Activated T-cell treated with anti-CD3 and anti-CD28 coated beads, Interleukin-2, amount 50 U/mL, for 1 hour (primary cell): ENCODE measurements around the gene TIMM23.
"Not testable (repeated sequence)": the region's sequence is repeated elsewhere in the genome, so short reads cannot be mapped to it uniquely, and the experiment has no call there.

Experiments
- DNase-seq: peaks from one replicate; pipeline ENCODE4 v3.0.0-alpha.2; 2020

The TIMM23 gene

DNA sequence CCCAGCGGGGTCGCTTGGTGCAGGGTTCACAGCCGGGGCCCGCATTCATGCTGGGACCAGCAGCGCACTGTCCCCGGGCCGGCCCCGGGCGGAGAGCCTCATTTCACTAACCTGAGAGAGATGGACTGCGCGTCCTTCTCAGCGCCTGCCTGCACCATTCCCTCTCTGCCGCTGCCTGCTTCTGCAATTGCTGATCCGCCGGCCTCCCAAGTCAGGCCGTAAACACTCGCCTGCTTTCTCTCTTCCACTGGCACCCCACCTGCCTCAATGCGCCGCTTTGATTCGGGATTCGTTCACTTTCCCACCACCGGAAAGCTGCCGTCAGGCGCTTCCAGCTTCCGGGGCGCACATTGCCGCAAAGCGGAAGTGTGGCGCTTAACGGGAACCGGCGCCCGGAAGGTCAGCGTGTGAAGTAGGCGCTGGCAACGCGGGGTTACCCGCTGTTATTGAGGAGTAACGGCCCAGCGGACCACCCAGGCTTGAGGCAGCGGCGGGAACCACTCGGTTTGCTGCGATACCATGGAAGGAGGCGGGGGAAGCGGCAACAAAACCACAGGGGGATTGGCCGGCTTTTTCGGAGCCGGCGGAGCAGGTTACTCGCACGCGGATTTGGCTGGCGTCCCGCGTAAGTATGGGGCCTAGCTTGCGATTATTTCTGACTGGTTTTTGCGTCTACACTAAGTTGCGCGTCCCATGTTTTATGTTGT is at the start of gene TIMM23:
TSS of gene TIMM23 (plus strand) at position 384 of the 707 bp plus-strand sequence. CDS start at position 520, 136 bp downstream.
- peak; percentile 91 for DNase-seq

DNA sequence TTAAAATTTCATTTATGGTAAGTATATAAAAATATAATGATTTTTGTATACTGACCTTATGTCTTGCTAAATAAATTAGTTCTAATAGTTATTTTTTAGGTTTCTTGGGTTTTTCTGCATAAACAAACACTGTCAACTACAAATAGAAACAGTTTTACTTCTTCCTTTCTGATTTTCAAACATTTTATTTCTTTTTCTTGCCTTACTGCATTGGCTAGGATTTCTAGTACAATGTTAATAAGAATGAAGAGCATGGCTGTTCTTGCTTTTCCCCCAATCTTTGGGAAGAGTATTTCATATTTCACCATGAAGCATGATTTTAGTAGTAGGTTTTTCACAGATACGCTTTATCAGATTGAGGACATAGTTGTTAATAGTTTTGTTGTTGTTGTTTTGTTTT is 45.5 kb upstream of the TIMM23 start:
- DNase-seq: not testable (repeated sequence)

DNA sequence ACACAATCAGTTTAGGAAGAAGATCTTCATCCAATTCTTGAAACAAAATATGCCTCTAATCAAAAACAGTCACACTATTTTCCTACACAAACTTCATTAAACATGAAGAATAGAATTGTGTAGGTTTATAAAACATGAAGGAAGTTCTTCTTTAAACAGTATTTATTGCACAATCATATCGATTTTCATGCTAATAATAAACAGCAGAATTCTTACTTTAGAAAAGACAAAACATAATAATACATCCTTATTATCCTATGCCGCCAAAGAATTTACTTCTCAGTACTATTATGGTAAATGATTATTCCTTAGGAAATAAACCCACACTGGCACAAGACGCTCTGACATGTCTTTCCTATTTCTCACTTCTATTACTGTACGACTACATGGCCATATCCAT is 41.0 kb upstream of the TIMM23 start:
- DNase-seq: not testable (repeated sequence)

GRCh38 chr10:45934788-45935187 is 37.5 kb upstream of the TIMM23 start:
- not testable (repeated sequence) for DNase-seq

DNA sequence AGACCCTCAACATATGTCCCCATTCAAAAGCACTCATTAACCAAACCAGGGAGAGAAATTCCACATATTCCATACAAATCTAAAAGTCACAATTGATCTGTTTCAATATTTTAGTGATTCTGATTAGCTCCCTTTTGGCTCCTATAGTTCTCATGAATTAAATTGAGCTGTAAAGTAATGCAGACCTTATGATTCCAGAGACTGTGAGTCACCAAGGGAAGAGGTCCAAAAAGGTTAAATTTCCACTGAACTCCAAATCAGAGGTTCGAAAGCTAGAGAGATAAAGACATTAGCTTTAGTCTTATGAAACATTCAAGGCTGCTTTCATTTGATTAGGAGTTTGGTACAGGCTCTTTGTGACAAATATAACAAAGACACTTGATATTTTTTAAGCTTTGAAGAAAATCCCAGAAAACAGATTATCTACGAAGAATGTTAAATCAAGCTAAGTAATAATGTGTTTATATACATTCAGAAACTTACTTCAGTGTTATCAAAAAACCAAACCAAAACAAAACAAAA is 33.1 kb upstream of the TIMM23 start:
- not testable (repeated sequence) for DNase-seq

DNA sequence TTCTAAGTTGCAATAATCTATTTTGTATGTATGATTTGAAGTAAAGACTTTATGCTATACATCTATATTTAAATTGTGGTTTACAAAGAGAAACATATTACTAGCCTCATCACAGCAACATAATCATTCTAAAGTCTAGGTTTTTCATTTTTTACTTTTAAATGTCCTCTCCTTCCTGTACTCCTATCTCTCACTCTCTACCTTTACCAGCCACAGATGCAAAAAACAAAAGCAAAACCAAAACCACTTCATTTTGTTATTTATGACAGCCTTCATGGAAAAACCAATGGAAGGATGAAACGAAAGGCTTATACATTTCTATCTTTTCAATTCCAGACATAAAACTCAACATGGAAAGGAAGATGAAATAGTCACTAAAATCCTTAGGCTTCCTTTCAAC is 31.1 kb upstream of the TIMM23 start:
- DNase-seq: not testable (repeated sequence)

DNA sequence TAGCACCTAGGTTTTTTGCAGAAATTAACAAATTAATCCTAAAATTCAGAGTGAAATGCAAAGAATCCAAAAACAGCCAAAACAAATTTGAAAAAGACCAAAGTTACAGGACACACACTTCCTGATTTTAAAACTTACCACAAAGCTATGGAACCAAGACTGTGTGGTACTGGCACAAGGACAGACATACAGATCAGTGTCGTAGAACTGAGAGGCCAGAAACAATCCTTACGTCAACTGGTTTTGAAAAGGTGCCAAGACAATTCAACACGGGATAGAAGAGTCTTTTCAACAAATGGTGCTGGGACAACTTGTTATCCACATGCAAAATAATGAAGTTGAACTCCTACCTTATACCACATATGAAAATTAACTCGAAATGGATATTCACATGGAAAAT is 26.8 kb upstream of the TIMM23 start:
- DNase-seq: not testable (repeated sequence)

DNA sequence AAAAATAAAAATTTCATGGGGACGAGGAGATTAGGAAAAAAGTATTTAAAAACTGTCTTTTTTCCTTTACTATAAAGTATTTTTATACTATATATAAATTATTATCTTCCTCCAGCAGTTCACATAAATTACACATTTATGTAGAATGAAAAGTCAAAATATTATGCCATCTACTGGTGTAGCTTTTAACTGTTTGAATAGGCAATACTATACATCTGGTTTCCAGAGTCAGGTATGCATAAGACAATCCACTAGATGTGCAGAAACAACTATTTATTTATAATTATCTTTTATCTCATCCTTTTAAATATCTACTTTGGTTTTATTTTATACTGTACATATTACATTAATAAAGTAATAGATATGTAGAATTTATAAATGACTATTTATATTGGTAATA is 24.9 kb upstream of the TIMM23 start:
- DNase-seq: not testable (repeated sequence)

DNA sequence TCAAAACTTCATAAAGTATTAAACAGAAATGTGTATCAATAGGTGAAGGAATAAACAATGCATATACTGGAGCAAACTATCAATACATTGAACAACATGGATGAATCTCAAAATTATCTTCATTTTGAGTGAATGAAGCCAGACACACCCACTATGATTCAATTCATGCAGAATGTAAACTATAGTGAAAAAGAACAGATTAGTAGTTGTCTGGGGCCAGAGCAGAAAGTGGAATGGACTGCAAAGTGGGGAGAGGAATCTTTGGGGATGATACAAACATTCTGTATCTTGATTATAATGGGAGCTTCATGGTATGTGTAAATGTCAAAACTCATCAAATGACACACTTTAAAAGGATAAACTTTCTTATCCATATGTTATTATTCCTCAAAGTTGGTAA is 23.5 kb upstream of the TIMM23 start:
- DNase-seq: not testable (repeated sequence)

- not testable (repeated sequence) for DNase-seq
Observed at GRCh38 chr10:45954367-45954766, 17.9 kb upstream of the TIMM23 start.

GRCh38 chr10:45956634-45957033 is 15.7 kb upstream of the TIMM23 start:
- DNase-seq: not testable (repeated sequence)

DNA sequence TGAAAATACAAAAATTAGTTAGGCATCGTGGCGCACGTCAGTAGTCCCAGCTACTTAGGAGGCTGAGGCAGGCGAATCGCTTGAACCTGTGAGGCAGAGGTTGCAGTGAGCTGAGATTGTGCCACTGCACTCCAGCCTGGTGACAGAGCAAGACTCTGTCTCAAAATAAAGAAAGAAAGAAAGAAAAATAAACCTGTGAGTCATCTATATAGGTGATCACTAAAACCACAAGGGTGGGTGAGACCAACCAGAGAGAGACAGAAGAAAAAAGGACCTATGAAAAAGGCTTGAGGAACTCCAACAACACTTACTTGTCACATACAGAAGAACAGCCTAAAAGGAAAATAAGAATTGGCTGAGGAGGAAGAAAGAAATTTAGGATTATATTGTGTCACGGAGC is 14.4 kb upstream of the TIMM23 start:
- not testable (repeated sequence) for DNase-seq

GRCh38 chr10:45962686-45963452 is 9.4 kb upstream of the TIMM23 start:
- not testable (repeated sequence) for DNase-seq

GRCh38 chr10:45971019-45971418 is 1.3 kb upstream of the TIMM23 start:
- DNase-seq: not testable (repeated sequence)

GRCh38 chr10:45971742-45972105 is 565 bp upstream of the TIMM23 start:
- DNase-seq: not testable (repeated sequence)

DNA sequence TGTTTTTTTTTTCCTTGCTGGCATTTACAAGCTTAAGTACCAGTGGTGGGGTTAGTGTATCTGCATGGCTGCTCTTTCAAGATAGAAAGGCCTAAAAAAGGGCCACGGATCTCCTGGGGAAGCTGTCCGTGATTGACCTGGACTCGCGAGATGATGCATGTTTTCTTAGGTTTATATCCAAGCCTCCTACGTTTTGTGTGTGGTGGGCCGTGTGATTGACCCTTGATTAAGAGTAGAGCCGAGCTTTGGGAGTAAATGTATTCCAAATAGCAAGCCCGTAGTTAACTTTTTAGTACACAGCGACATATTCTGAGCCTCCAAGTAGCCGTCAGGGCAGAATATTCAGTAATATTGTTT is 502 bp downstream of the TIMM23 start:
- DNase-seq: not testable (repeated sequence)

DNA sequence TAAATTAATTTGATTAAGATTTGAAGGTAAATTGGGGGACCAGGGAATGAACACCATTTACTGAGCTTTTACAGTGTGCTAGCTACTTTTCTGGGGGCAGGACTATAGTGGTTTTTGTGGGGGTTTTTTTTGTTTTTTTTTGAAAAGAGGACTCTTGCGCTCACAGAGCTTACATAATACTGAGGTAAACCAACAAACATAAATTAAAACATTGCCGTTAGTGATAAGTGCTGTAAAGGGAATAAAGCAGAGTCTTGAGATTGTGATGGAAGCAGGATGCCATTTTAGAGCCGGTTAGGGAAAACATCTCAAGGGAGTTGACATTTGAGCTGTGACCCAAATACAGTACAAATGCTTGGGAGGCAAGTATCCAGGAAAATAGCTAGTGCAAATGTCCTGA is 1.8 kb downstream of the TIMM23 start:
- DNase-seq: not testable (repeated sequence)

GRCh38 chr10:45978554-45978953 is 6.3 kb downstream of the TIMM23 start:
- not testable (repeated sequence) for DNase-seq

DNA sequence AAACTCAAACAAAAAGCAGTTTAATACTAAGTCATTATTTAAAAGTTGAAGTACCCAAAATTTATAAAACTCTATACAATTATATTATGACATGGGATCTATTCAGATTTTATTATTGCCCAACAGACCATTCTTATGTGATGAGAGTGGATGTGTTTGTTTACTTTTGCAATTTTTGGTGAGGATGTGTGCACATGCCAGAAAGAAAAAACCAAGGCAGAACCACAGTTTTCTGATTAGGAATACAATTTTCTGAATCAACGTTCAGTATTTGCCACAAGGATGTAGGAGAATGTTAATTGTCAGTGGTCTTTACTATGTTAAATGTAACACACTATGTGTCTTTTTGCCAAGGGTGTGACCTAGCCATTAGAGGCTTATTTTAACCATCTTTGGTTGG is 9.1 kb downstream of the TIMM23 start:
- not testable (repeated sequence) for DNase-seq

DNA sequence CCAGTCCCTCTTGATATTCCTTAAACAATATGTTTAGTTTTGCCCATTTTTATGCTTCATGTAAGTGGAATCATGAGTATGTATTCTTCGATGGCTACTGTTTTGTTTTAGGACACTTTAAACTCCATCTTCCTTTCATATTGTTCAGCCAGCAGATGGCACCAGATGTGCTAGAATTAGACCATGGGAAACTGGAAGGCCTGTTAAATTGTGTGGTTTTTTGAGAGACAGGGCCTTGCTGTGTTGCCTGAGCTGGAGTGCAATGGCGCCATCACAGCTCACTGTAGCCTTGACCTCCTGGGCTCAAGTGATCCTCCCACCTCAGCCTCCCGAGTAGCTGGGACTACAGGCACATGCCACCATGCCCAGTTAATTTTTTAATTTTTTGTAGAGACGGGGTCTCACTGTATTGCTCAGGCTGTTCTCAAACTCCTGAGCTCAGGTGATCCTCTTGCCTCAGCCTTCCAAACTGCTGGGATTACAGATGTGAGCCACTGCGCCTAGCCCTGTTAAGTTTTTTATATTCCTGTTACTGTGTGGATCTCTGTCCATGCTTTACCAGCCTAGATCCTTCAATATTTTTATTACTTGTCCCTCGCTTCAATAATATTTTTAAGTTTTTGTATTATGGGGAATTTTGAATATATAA is 11.4 kb downstream of the TIMM23 start:
- DNase-seq: peak; percentile 31

GRCh38 chr10:45984473-45984872 is 12.2 kb downstream of the TIMM23 start:
- not testable (repeated sequence) for DNase-seq

GRCh38 chr10:45985590-45985989 is 13.3 kb downstream of the TIMM23 start:
- DNase-seq: not testable (repeated sequence)

- DNase-seq: no peak
Observed at GRCh38 chr10:45997557-45997956, 25.3 kb downstream of the TIMM23 start.
